NCI-H748 (cell line): ENCODE results near the gene AGK.
A peak's percentile ranks its signal among the peaks of the same experiment; 100 is the strongest.
"Not testable (repeated sequence)": the region's sequence is repeated elsewhere in the genome, so short reads cannot be mapped to it uniquely, and the experiment has no call there.

Experiments used
- DNase-seq: peaks from one replicate; lab custom pipeline; 2025; ENCODE audit not compliant: unreplicated experiment; lab: John Stamatoyannopoulos, UW

The AGK gene

GRCh38 chr7:141674171-141674671 is 123.0 kb downstream of the AGK start:
- no peak for DNase-seq

- DNase-seq: no peak
Measured at GRCh38 chr7:141674702-141675101, 123.5 kb downstream of the AGK start.

- DNase-seq: no peak
Measured at GRCh38 chr7:141675436-141676215, 124.4 kb downstream of the AGK start.

GRCh38 chr7:141676618-141677017 is 125.4 kb downstream of the AGK start:
- DNase-seq: no peak

- DNase-seq: no peak
Measured at GRCh38 chr7:141679014-141679413, 127.8 kb downstream of the AGK start.

- DNase-seq: no peak
Measured at GRCh38 chr7:141685285-141686023, 134.2 kb downstream of the AGK start.

GRCh38 chr7:141686074-141686473 is 134.9 kb downstream of the AGK start:
- DNase-seq: no peak

- DNase-seq: no peak
Measured at GRCh38 chr7:141686670-141687069, 135.5 kb downstream of the AGK start.

GRCh38 chr7:141688043-141688442 is 136.8 kb downstream of the AGK start:
- no peak for DNase-seq

GRCh38 chr7:141689072-141689825 is 138.0 kb downstream of the AGK start:
- DNase-seq: not testable (repeated sequence)

- DNase-seq: no peak
Measured at GRCh38 chr7:141691540-141691939, 140.3 kb downstream of the AGK start.

- no peak for DNase-seq
Measured at GRCh38 chr7:141691961-141692360, 140.8 kb downstream of the AGK start.

- no peak for DNase-seq
Measured at GRCh38 chr7:141693082-141693481, 141.9 kb downstream of the AGK start.

GRCh38 chr7:141695803-141696289 is 144.6 kb downstream of the AGK start:
- DNase-seq: peak; percentile 80

- DNase-seq: no peak
Measured at GRCh38 chr7:141696348-141696747, 145.1 kb downstream of the AGK start.

- no peak for DNase-seq
Measured at GRCh38 chr7:141697211-141697871, 146.1 kb downstream of the AGK start.

- peak; percentile 55 for DNase-seq
Measured at GRCh38 chr7:141698247-141699015, 147.2 kb downstream of the AGK start.

GRCh38 chr7:141699860-141700259 is 148.7 kb downstream of the AGK start:
- DNase-seq: peak; percentile 20

- DNase-seq: no peak
Measured at GRCh38 chr7:141700296-141700847, 149.2 kb downstream of the AGK start.
